Panc1 (cell line): ENCODE data around the gene PRELID2.
"Not testable (repeated sequence)": the region's sequence is repeated elsewhere in the genome, so short reads cannot be mapped to it uniquely, and the experiment has no call there.

Source experiments
- POLR2AphosphoS5 ChIP-seq: IDR thresholded peaks from 2 replicates; pipeline ENCODE4 v1.6.1; 2012; ENCODE audit warnings: mild to moderate bottlenecking, low read depth, low read length, moderate library complexity
- TCF7L2 ChIP-seq: IDR thresholded peaks from 2 replicates; pipeline ENCODE4 v1.6.1; 2011; ENCODE audit warnings: mild to moderate bottlenecking, low read depth, low read length, inconsistent platforms
- TF ChIP-seq, protein P1 (sequence below), 2 experiments: IDR thresholded peaks; 2 replicates each; pipeline ENCODE4 v1.6.1; 2011 to 2012; ENCODE audit warnings: low read depth in 2 of 2, control low read depth in 1 of 2, low read length in 1 of 2, mild to moderate bottlenecking in 1 of 2, moderate library complexity in 1 of 2; ENCODE audit not compliant: insufficient read depth in 1 of 2
- TF ChIP-seq, protein P2 (sequence below): fragments of 450-650 bp; IDR thresholded peaks from 2 replicates; pipeline ENCODE4 v1.5.1; 2017; ENCODE audit warnings: mild to moderate bottlenecking

DNA sequence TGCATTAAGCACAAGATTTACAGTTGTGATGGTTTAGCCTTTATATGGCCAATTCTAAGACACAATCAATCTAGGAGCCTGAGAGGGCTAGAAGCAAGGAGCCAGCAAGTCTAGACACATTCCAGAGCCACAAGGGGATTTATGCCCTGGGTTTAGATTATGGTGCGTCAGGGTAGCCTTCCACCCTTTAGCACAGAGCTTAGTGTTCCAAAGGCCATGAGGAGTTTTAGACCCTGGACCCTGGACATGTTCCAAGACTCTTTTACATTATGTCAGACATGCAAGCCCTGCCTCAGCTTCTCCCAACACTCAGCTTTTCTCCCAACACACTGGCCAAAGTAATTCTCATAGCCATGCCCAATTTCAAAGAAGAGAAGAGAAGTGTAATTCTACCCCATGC is 105.2 kb downstream of the PRELID2 start:
- TF ChIP-seq, protein P1, sequence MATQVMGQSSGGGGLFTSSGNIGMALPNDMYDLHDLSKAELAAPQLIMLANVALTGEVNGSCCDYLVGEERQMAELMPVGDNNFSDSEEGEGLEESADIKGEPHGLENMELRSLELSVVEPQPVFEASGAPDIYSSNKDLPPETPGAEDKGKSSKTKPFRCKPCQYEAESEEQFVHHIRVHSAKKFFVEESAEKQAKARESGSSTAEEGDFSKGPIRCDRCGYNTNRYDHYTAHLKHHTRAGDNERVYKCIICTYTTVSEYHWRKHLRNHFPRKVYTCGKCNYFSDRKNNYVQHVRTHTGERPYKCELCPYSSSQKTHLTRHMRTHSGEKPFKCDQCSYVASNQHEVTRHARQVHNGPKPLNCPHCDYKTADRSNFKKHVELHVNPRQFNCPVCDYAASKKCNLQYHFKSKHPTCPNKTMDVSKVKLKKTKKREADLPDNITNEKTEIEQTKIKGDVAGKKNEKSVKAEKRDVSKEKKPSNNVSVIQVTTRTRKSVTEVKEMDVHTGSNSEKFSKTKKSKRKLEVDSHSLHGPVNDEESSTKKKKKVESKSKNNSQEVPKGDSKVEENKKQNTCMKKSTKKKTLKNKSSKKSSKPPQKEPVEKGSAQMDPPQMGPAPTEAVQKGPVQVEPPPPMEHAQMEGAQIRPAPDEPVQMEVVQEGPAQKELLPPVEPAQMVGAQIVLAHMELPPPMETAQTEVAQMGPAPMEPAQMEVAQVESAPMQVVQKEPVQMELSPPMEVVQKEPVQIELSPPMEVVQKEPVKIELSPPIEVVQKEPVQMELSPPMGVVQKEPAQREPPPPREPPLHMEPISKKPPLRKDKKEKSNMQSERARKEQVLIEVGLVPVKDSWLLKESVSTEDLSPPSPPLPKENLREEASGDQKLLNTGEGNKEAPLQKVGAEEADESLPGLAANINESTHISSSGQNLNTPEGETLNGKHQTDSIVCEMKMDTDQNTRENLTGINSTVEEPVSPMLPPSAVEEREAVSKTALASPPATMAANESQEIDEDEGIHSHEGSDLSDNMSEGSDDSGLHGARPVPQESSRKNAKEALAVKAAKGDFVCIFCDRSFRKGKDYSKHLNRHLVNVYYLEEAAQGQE (IDR thresholded peaks at IDR 0.05; ENCODE audit: insufficient read depth in 1 of 2, low read depth in 2 of 2, low read length in 1 of 2), result not testable (repeated sequence)
- TF ChIP-seq, protein P2, sequence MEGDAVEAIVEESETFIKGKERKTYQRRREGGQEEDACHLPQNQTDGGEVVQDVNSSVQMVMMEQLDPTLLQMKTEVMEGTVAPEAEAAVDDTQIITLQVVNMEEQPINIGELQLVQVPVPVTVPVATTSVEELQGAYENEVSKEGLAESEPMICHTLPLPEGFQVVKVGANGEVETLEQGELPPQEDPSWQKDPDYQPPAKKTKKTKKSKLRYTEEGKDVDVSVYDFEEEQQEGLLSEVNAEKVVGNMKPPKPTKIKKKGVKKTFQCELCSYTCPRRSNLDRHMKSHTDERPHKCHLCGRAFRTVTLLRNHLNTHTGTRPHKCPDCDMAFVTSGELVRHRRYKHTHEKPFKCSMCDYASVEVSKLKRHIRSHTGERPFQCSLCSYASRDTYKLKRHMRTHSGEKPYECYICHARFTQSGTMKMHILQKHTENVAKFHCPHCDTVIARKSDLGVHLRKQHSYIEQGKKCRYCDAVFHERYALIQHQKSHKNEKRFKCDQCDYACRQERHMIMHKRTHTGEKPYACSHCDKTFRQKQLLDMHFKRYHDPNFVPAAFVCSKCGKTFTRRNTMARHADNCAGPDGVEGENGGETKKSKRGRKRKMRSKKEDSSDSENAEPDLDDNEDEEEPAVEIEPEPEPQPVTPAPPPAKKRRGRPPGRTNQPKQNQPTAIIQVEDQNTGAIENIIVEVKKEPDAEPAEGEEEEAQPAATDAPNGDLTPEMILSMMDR, result not testable (repeated sequence)
- TF ChIP-seq POLR2AphosphoS5, TCF7L2: not testable (repeated sequence)
